GM12801 (cell line): ENCODE data around the gene FAM221A.

Experiments used
- TF ChIP-seq, protein P1 (sequence below): IDR thresholded peaks from one replicate; pipeline ENCODE4 v1.5.1; 2011; ENCODE audit warnings: control low read depth; ENCODE audit not compliant: insufficient read length; ENCODE audit errors: extremely low read depth

Gene FAM221A

DNA sequence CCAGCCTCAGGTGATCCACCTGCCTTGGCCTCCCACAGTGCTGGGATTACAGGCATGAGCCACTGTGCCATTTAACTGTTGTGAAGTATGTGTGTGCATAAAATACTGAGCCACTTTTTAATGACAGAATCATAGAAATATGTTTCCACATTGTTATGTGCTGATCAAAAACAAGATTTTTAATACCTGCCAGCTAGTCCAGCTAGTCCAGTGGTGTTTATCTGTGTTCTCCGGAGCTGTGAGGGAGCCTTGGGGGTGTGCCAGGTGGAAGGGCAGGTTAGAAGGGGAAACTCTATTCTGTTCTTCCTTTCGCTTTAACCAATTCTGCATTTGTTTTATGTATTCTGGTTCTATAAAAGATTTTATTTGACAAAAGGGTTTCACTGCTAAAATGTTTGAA, 7.0 kb downstream of the FAM221A start:
- TF ChIP-seq, protein P1, sequence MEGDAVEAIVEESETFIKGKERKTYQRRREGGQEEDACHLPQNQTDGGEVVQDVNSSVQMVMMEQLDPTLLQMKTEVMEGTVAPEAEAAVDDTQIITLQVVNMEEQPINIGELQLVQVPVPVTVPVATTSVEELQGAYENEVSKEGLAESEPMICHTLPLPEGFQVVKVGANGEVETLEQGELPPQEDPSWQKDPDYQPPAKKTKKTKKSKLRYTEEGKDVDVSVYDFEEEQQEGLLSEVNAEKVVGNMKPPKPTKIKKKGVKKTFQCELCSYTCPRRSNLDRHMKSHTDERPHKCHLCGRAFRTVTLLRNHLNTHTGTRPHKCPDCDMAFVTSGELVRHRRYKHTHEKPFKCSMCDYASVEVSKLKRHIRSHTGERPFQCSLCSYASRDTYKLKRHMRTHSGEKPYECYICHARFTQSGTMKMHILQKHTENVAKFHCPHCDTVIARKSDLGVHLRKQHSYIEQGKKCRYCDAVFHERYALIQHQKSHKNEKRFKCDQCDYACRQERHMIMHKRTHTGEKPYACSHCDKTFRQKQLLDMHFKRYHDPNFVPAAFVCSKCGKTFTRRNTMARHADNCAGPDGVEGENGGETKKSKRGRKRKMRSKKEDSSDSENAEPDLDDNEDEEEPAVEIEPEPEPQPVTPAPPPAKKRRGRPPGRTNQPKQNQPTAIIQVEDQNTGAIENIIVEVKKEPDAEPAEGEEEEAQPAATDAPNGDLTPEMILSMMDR: no peak

DNA sequence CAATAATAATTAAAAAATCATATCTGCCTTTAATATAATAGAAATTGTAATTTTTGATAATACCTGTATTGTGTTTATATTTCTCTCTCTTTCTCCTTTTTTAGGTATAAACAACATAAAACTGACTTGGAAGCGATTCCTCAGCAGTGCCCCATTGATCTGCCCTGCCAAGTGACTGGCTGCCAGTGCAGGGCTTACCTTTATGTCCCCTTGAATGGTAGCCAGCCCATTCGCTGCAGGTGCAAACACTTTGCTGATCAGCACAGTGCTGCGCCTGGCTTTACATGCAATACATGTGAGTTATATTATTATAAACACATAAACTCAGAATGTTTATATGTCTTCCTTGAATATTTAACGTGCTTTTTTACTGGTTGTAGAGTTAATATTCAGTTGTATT, 9.2 kb downstream of the FAM221A start:
- TF ChIP-seq, protein P1: no peak

DNA sequence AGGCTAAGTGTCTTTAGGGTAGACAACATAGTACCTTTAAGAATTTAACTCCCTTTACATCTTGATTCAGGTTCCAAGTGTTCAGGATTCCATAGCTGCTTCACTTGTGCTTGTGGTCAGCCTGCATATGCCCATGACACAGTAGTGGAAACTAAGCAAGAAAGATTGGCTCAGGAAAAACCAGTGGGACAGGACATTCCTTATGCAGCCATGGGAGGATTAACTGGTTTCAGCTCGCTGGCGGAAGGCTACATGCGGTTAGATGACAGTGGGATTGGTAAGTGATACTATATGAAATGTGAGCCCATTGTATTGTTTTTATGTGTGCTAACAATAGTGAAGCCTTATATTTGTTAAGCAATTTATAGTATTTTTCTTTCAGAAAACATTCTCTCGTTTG, 11.3 kb downstream of the FAM221A start:
- TF ChIP-seq, protein P1: no peak

DNA sequence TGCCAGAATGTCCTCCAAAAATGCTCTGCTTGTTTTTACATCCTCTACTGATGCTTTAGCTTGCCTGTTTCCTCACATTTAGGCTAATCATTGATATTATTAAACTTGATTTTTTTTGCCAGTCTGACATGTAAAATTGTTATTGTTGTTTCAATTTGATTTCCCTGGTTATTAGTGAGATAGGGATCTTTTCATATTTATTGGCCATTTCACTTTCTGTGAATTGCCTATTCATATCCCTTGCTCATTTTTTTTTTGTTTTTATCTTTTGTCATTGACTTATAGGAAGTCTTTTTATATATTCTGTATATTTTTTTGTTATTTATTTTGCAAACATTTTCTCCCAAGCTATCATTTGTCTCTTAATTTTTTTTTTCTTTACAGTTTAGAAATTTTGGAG, 13.2 kb downstream of the FAM221A start:
- TF ChIP-seq, protein P1: no peak

DNA sequence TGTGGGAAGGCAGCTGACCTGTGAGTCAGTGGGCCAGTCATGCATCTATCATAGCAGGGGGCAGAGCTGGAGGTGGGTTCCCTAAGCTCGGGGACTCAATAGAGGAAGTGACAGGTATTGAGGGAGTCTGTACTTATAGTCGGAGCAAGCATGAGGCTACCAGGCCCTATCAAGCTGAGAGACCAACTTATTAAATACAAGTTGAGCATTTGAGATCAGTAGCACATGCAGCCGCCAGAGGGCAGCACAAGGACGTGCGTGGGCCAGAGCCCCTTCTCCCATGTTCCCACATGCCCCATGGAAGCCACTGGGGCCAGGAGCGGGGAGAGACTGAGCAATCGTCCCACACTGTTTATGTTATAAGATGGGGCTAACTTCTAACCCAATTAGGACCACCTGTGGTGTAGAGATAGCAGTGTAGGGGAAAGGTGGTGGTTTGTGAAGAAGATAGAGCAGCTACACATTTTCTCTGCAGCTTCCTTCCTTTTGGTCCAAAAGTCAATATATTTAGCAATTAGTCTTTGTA, 17.0 kb downstream of the FAM221A start:
- TF ChIP-seq, protein P1: no peak

DNA sequence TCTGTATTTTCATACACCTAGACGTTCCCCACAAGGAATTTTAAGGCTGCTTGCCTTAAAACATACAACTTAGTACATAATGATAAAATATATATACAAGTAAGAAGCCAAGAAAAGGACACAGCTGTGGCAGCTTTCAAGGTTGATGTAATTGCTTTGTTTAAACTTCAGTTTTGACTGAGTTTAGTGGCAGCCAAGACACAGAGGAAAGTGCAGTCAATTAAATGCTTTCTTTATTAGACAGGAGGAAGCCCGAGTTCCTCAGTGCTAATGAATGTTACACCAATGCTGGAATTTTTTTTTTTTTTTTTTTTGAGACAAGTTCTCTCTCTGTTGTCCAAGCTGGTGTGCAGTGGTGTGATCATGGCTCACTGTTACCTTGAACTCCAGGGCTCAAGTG, 18.8 kb downstream of the FAM221A start:
- TF ChIP-seq, protein P1: no peak

DNA sequence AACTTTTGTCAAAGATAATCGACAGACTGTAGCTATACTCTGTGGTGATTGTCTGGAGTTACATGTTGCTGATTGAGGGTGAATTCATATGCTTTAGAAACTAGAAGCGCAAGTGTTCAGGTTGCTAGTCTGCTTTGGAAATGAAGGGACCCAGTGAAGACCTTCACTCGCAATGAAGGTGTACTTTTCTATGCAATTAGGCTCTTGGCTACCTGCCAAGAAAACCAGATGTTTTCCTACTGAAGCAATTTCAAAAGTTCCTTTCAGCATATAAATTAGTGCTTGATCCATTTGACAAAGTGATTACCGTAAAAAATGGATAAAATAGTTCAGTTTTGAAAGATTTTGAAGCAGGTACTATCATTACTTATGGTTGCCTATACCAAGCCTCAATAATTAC, 20.0 kb downstream of the FAM221A start:
- TF ChIP-seq, protein P1: no peak

DNA sequence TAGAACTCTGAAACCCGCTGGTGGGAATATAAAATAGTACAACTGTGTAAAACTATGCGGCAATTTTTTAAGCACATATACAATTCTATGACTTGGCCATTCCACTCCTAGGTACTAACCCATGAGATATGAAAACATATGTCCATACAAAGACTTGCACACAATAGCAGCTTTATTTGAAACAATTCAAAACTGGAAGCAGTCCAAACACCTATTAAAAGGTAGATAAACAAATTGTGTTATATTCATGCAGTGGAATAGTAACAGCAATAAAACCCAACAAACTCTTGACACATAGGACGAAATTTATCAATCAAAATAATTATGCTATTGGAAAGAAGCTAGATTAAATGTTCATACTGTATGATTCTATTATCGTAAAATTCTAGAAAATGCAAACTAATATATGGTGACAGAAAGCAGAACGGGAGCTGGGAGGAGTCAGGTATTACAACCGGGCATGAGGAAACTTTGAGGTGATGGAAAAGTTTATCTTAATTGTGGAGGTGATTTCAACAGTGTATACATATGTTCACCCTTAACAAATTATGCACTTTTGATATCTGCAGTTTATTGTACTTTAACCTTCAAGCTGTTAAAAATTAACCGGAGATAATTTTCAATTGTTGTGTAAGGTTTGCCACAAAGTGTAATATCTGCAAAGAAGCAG, 29.2 kb downstream of the FAM221A start:
- TF ChIP-seq, protein P1: no peak
